K562 (cell line): Measurements from ENCODE around the gene BNIP5. TPM values are rescaled to one million over a fixed set of nuclear protein-coding genes. Genes with fewer than 3 reads are reported as not detected.

ENCODE experiments used
- ATAC-seq: fragments of 200-7000 bp; cut with Tn5 transposase; 3 replicates; pipeline ENCODE4 v1.9.1; 2020; ENCODE audit warnings: moderate library complexity
- BruUV-seq: library from RNA; stranded (reverse); fragments of 400-500 nt; replicated peaks from 2 replicates; lab custom pipeline; 2021; lab: Mats Ljungman, UMichigan
- CTCF ChIA-PET: fragments of 300-600 bp; formaldehyde crosslinking; extraction: SDS; loops from one replicate; lab custom pipeline; 2021; ENCODE audit warnings: low intra/inter-chr PET ratio; lab: Yijun Ruan, JAX
- POLR2A ChIA-PET: fragments of 300-600, 350-650 bp; sonication (Branson Sonifier 250); formaldehyde crosslinking; extraction: SDS; loops from one replicate; lab custom pipeline; 2021; ENCODE audit warnings: antibody characterized with exemption, inconsistent platforms; lab: Yijun Ruan, JAX
- DNase-seq, 4 experiments: peaks; one replicate each; pipeline versions ENCODE4 v3.0.0 to v3.0.0-alpha.2; 2011 to 2018; ENCODE audit warnings: low spot score in 3 of 4, mixed read lengths in 3 of 4; ENCODE audit errors: extremely low read depth in 1 of 4
- FAIRE-seq: peaks from 2 replicates; lab custom pipeline; 2011; peaks lifted over from hg19 to GRCh38; lab: Jason Lieb, UNC
- H2AFZ ChIP-seq: 2 replicates; pipeline ENCODE4 v1.6.0; 2011; ENCODE audit warnings: low read depth, low read length, control low read depth, inconsistent platforms
- H3K27ac ChIP-seq: fragments of 200-600 bp; 3 replicates; pipeline ENCODE4 v1.8.0; 2011; ENCODE audit warnings: low read depth, mild to moderate bottlenecking, control low read depth, inconsistent platforms, low read length, moderate library complexity, mixed read lengths; ENCODE audit errors: extremely low read depth
- H3K27me3 ChIP-seq, 2 experiments: fragments of 300-600 bp in 1 of 2; 2 replicates in 1 of 2; 3 replicates in 1 of 2; pipeline versions ENCODE4 v1.6.0 to v1.8.0; 2011; ENCODE audit warnings: inconsistent platforms in 2 of 2, low read length in 2 of 2, mild to moderate bottlenecking in 1 of 2, mixed read lengths in 1 of 2, moderate library complexity in 1 of 2; ENCODE audit not compliant: control insufficient read depth in 2 of 2, insufficient read depth in 2 of 2
- H3K36me3 ChIP-seq: fragments of 300-600 bp; 3 replicates; pipeline ENCODE4 v1.8.0; 2011; ENCODE audit warnings: mild to moderate bottlenecking, low read length, inconsistent platforms; ENCODE audit not compliant: control insufficient read depth, insufficient read depth
- H3K4me1 ChIP-seq, 2 experiments: fragments of 200-600 bp in 1 of 2; replicated peaks in 1 of 2; 2 replicates in 1 of 2; 3 replicates in 1 of 2; pipeline versions ENCODE4 v1.5.1 to v1.8.0; 2011; ENCODE audit warnings: inconsistent platforms in 2 of 2, low read length in 2 of 2, mild to moderate bottlenecking in 1 of 2, mixed read lengths in 1 of 2, moderate library complexity in 1 of 2; ENCODE audit not compliant: control insufficient read depth in 2 of 2, insufficient read depth in 2 of 2
- H3K4me2 ChIP-seq: 2 replicates; pipeline ENCODE4 v1.6.1; 2011; ENCODE audit warnings: low read length, control low read depth, inconsistent platforms, mixed read lengths; ENCODE audit not compliant: insufficient read depth
- H3K4me3 ChIP-seq: fragments of 200-600 bp; sonication (generic), shearing (Covaris generic); 2 replicates; pipeline ENCODE4 v1.5.1; 2016; ENCODE audit warnings: control low read depth, inconsistent platforms
- H3K79me2 ChIP-seq: fragments of 200-600 bp; 3 replicates; pipeline ENCODE4 v1.8.0; 2011; ENCODE audit warnings: low read length, inconsistent platforms; ENCODE audit not compliant: control insufficient read depth, insufficient read depth
- H3K9ac ChIP-seq, 2 experiments: 2 replicates each; pipeline versions ENCODE4 v1.6.0 to v1.6.1; 2011; ENCODE audit warnings: low read depth in 2 of 2, low read length in 2 of 2, control low read depth in 1 of 2, inconsistent platforms in 1 of 2, mild to moderate bottlenecking in 1 of 2, mixed read lengths in 1 of 2; ENCODE audit not compliant: insufficient read depth in 1 of 2
- H3K9me1 ChIP-seq: one replicate; pipeline ENCODE4 v1.6.0; 2011; ENCODE audit warnings: inconsistent platforms, mild to moderate bottlenecking, low read length, moderate library complexity; ENCODE audit not compliant: control insufficient read depth, insufficient read depth
- H3K9me3 ChIP-seq: replicated peaks from 2 replicates; pipeline ENCODE4 v1.5.1; 2011; ENCODE audit warnings: low read depth, low read length, inconsistent platforms; ENCODE audit not compliant: control insufficient read depth, insufficient read depth
- H4K20me1 ChIP-seq: replicated peaks from 2 replicates; pipeline ENCODE4 v1.6.1; 2011; ENCODE audit warnings: low read length, inconsistent platforms, mixed read lengths; ENCODE audit not compliant: control insufficient read depth, insufficient read depth
- ARNT ChIP-seq, 2 experiments: fragments of 450-650 bp; IDR thresholded peaks; 2 replicates each; pipeline ENCODE4 v1.6.1; 2016; ENCODE audit warnings: mild to moderate bottlenecking in 1 of 2
- CGGBP1 ChIP-seq: fragments of 250-450 bp; sonication (Bioruptor Pico); IDR thresholded peaks from 2 replicates; pipeline ENCODE4 v1.9.0; 2021; ENCODE audit warnings: mild to moderate bottlenecking
- CREBBP ChIP-seq: IDR thresholded peaks from one replicate; pipeline ENCODE4 v1.6.1; 2012; ENCODE audit warnings: low read depth, mild to moderate bottlenecking, control low read depth, inconsistent platforms, low read length
- CTBP1 ChIP-seq: fragments of 450-650 bp; IDR thresholded peaks from 2 replicates; pipeline ENCODE4 v1.6.1; 2016; ENCODE audit warnings: borderline replicate concordance
- HMG20A ChIP-seq: fragments of 450-650 bp; formaldehyde crosslinking; conservative IDR thresholded peaks from 2 replicates; pipeline ENCODE4 v1.4.0; 2020; ENCODE audit warnings: mild to moderate bottlenecking, mixed read lengths
- MAX ChIP-seq: sonication (generic); formaldehyde crosslinking; IDR thresholded peaks from 2 replicates; pipeline ENCODE4 v1.9.0; 2022; ENCODE audit warnings: mild to moderate bottlenecking, missing genetic modification reagents
- NCOA6 ChIP-seq: fragments of 450-650 bp; IDR thresholded peaks from 2 replicates; pipeline ENCODE4 v1.6.1; 2017; ENCODE audit warnings: mild to moderate bottlenecking
- NFIX ChIP-seq: fragments of 250-450 bp; sonication (Bioruptor Pico); IDR thresholded peaks from 2 replicates; pipeline ENCODE4 v1.4.0; 2020; ENCODE audit warnings: low read depth, mild to moderate bottlenecking, moderate library complexity
- NFYB ChIP-seq: IDR thresholded peaks from 2 replicates; pipeline ENCODE4 v1.6.1; 2011; ENCODE audit warnings: mild to moderate bottlenecking, moderate library complexity; ENCODE audit not compliant: insufficient read length; ENCODE audit errors: extremely low read depth
- RBM39 ChIP-seq: fragments of 200-400 bp; formaldehyde crosslinking; optimal IDR thresholded peaks from 2 replicates; pipeline ENCODE3; 2018; ENCODE audit warnings: low read depth, low read length
- TRIM24 ChIP-seq, 2 experiments: fragments of 450-650 bp; IDR thresholded peaks; 2 replicates each; pipeline ENCODE4 v1.6.1; 2016
- ZBTB43 ChIP-seq: sonication (generic); formaldehyde crosslinking; IDR thresholded peaks from 2 replicates; pipeline ENCODE4 v1.8.0; 2023; ENCODE audit warnings: mild to moderate bottlenecking, missing genetic modification reagents
- ZKSCAN8 ChIP-seq: fragments of 200-800 bp; sonication (Bioruptor generic); IDR thresholded peaks from 2 replicates; pipeline ENCODE4 v1.6.1; 2016; ENCODE audit warnings: missing genetic modification characterization, missing compliant biosample characterization
- ZNF174 ChIP-seq: fragments of 250-450 bp; sonication (Bioruptor Pico); IDR thresholded peaks from 2 replicates; pipeline ENCODE4 v1.4.0; 2020; ENCODE audit warnings: mild to moderate bottlenecking
- ZNF175 ChIP-seq: fragments of 200-800 bp; sonication (Bioruptor generic); IDR thresholded peaks from 2 replicates; pipeline ENCODE4 v1.6.1; 2016; ENCODE audit warnings: low read depth, mild to moderate bottlenecking, missing genetic modification characterization, missing compliant biosample characterization
- ZNF584 ChIP-seq: fragments of 200-800 bp; sonication (Bioruptor generic); IDR thresholded peaks from 2 replicates; pipeline ENCODE4 v1.6.1; 2016; ENCODE audit warnings: low read depth, mild to moderate bottlenecking, missing genetic modification characterization, missing compliant biosample characterization
- ZNF76 ChIP-seq: fragments of 250-450 bp; sonication (Bioruptor Pico); IDR thresholded peaks from 2 replicates; pipeline ENCODE4 v1.4.0; 2020; ENCODE audit warnings: mild to moderate bottlenecking, moderate library complexity, borderline replicate concordance
- ZNF77 ChIP-seq: fragments of 250-450 bp; sonication (Bioruptor Pico); IDR thresholded peaks from 2 replicates; pipeline ENCODE4 v1.5.0; 2020
- WGBS: fragments of 100-300 bp; shearing (Covaris generic); methylation state at CpG from one replicate; pipeline ENCODE4 v1.1.6; 2016; ENCODE audit warnings: low coverage, mixed read lengths; ENCODE audit not compliant: insufficient coverage; ENCODE audit errors: missing lambda C conversion rate; 5-methylcytosine and 5-hydroxymethylcytosine counted together
- in situ Hi-C: fragments of 300-500 bp; cut with MboI; formaldehyde crosslinking; loops from 4 replicates; pipeline ENCODE4 v1.15.0; 2018; ENCODE audit warnings: inconsistent platforms, mixed read lengths
- intact Hi-C: fragments of 100-400 bp; cut with micrococcal nuclease; formaldehyde crosslinking; loops from 2 replicates; pipeline ENCODE4 v1.14.2; 2022
- polyA plus RNA-seq, 8 experiments: library from polyadenylated mRNA; depleted of rRNA in 4 of 8; stranded (reverse) in 5 of 8; unstranded in 3 of 8; fragments of >200 nt; fragmentation: Nextera tagmentation in 2 of 8; fragmentation: Illumina TruSeq in 1 of 8; extraction: Ambion mirVana in 2 of 8; extraction: Trizol in 1 of 8; gene quantifications; 2 replicates each; pipeline versions ENCODE4 v1.2.1 to v1.2.3, GENCODE V29; 2011 to 2014; ENCODE audit warnings: inconsistent platforms in 1 of 8, missing spikeins in 1 of 8
- total RNA-seq, 7 experiments: library from RNA; depleted of rRNA in 6 of 7; stranded (reverse); fragments of >200 nt in 6 of 7; fragmentation: Illumina TruSeq in 2 of 7; extraction: Trizol in 2 of 7; gene quantifications; 2 replicates each; pipeline versions ENCODE4 v1.2.1 to v1.2.3, GENCODE V29; 2011 to 2021; ENCODE audit warnings: low replicate concordance in 1 of 7

Gene BNIP5
- total and polyA plus RNA-seq, 9 of the 15 experiments (the other 6 are each of a cell fraction or from before 2014, with no cell fraction given): not detected

GRCh38 chr6:36301781-36302180 lies 34.9 kb downstream of the BNIP5 start:
- in situ Hi-C loops: no loop called here
- no TSS peak for BruUV-seq
- no peak overlapping the region for H3K4me3 ChIP-seq
- peaks cover 32 to 56% of the 10 kb centered on the region in 2 experiments for H3K27me3 ChIP-seq
- FAIRE-seq (no peak), ATAC-seq (no peak)
- H3K36me3 ChIP-seq: no peaks in the 10 kb centered on the region
- H3K27ac ChIP-seq: no peak overlapping the region
- H3K9me3 ChIP-seq: no peaks in the 10 kb centered on the region
- no peaks in the 10 kb centered on the region for H3K79me2 ChIP-seq
- no peaks in the 10 kb centered on the region for H3K9me1 ChIP-seq
- 15% methylated on average over 7 of the region's 7 CpGs for WGBS
- H3K9ac ChIP-seq: no peak overlapping the region
- TF ChIP-seq NFYB: no peak
- TF ChIP-seq ZNF77 (CRISPR knock-in tag): no peak
- TF ChIP-seq CREBBP: no peak
- TF ChIP-seq NCOA6: no peak
- no peak for TF ChIP-seq CGGBP1 (CRISPR knock-in tag)
- no peak for TF ChIP-seq ZKSCAN8 (CRISPR knock-in tag)
- no peak for TF ChIP-seq NFIX
- TF ChIP-seq TRIM24 (IDR thresholded peaks at IDR 0.05): no peak
- TF ChIP-seq ZNF584 (CRISPR knock-in tag): no peak
- TF ChIP-seq MAX (CRISPR knock-in tag): no peak
- no peak for TF ChIP-seq ZNF76
- no peak for TF ChIP-seq ZBTB43 (CRISPR knock-in tag)
- no peak for TF ChIP-seq CTBP1
- no peak for TF ChIP-seq ZNF175 (CRISPR knock-in tag)
- TF ChIP-seq ZNF174 (CRISPR knock-in tag): no peak
- no peak for TF ChIP-seq ARNT (IDR thresholded peaks at IDR 0.05)
- no peak for TF ChIP-seq HMG20A (CRISPR knock-in tag)
- no peak for TF ChIP-seq RBM39
- TF ChIP-seq, all 486 proteins: peak for 0
- ChIA-PET POLR2A (interaction anchor here (0.9 to 1.0 kb wide), 3 partner anchors 14 to 30 kb away, joined by 3 to 5 read pairs (median 5); no protein-coding TSS in a partner anchor), CTCF (interaction anchor here (1.1 to 3.0 kb wide), 5 partner anchors 57 to 379 kb away, joined by 3 to 45 read pairs (median 3); no protein-coding TSS in a partner anchor)
- no peak for DNase-seq
- intact Hi-C loops: loop anchor here (1.0 to 2.0 kb wide), 3 partner anchors 17 to 274 kb away; partner anchors contain the start of gene MAPK14
- Histone ChIP-seq H2AFZ (no peak overlapping the region), H3K4me2 (no peak overlapping the region), H4K20me1 (peaks cover 9% of the 10 kb centered on the region; the same call in 1 of the 2 replicates), H3K4me1 (no peaks in the 10 kb centered on the region)
